ENCODE data around the gene CNTNAP5.

DNA sequence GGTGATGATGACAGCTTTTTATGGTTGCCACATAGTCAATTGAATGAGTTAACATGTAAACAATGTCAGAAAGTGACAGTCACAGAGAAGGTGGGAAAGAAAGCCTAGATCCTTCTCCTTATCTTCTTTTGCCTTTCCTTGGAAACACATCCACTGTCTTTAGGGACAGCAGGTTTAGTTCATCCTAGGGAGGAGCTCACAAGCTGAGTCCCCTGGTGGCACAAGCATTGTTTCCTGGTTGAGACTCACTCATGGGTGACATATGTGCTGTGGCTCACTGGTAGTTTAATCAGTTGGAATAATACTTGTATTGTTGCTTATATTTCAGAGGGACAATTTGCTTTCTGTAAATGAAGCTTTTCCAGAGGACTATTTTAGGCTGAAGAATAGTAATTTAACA lies 598.5 kb downstream of the CNTNAP5 start:
- no peak for TF ChIP-seq CTCF (IDR thresholded peaks at IDR 0.05)
- no peak for TF ChIP-seq EZH2 (IDR thresholded peaks at IDR 0.05)
